SH-SY5Y (cell line): ENCODE measurements around the gene RAB40A.

Experiments
- GATA2 ChIP-seq: IDR thresholded peaks from 2 replicates; pipeline ENCODE4 v1.6.1; 2011; ENCODE audit warnings: mild to moderate bottlenecking, low read depth, low read length
- GATA3 ChIP-seq: IDR thresholded peaks from 2 replicates; pipeline ENCODE4 v1.6.1; 2011; ENCODE audit warnings: low read depth, mild to moderate bottlenecking, low read length, moderate library complexity

GRCh38 chrX:103531002-103531401, 11.7 kb upstream of the RAB40A start:
- TF ChIP-seq GATA2 (no peak), GATA3 (no peak)
